GM21619 (cell line): ENCODE measurements around the gene TMED10.

Source experiments
- ATAC-seq: cut with Tn5 transposase; IDR thresholded peaks from one replicate; pipeline ENCODE4 v1.9.1; 2021; ENCODE audit not compliant: unreplicated experiment

The TMED10 gene

DNA sequence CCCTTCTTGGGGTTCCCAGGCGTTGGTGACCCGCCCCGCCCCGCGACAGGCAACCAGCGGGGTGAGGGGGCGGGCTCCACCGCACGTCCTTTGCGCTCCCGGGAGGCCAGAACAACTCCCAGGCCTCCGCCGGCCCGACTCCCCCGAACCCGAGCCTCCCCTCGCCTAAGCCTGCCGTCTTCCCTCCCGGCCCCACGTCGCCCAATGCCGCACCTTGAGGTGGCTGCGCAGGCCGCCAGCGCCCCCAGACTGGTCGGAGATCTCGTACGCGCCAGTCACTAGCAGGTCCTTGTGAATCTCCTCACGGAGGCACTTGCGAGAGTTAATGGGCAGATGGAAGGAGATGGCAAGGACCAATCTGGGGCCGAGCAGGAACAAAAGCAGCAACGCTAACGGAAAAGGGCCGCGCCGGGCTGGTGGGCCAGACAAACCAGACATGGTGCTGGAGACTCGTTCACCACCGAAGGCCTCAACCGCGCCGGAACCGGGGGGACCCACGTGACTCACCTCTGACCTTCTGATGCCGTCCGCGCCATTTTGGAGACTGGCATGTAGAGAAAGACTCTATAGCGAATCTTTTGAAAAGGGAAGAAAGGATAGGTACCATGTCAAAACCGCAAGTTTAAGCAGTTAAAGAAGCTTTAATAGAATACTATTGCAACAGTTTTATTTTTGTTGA lies at the start of gene TMED10:
TSS of gene TMED10 (minus strand) at position 471 of the 679 bp plus-strand sequence. CDS start at position 438, 33 bp downstream.
- ATAC-seq, result peak; percentile 61

GRCh38 chr14:75224561-75224960 lies 48.1 kb upstream of the TMED10 start:
- ATAC-seq, result no peak

DNA sequence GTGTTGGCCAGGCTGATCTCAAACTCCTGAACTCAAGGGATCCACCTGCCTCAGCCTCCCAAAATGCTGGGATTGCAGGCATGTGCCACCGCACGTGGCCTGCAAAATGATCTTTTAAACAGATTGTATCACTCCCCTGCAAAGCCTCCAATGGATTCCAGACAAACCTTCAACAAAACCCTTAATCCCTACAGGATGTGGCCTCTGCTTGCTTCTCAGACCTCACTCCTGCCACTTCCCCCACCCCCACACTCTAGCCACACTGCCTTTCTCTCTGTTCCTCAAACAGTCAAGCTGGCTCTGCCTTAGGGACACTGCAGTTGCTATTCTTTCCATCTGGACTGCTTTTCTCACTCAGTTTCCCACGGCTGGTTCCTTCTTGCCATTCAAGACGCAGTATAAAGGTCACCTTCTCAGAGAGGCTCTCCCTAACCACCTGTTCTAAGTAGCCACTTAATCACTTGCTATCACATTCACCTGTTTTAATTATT lies 47.3 kb upstream of the TMED10 start:
- ATAC-seq, result peak; percentile 49

- ATAC-seq, result peak; percentile 64
Observed at GRCh38 chr14:75222208-75222701, 45.8 kb upstream of the TMED10 start.

DNA sequence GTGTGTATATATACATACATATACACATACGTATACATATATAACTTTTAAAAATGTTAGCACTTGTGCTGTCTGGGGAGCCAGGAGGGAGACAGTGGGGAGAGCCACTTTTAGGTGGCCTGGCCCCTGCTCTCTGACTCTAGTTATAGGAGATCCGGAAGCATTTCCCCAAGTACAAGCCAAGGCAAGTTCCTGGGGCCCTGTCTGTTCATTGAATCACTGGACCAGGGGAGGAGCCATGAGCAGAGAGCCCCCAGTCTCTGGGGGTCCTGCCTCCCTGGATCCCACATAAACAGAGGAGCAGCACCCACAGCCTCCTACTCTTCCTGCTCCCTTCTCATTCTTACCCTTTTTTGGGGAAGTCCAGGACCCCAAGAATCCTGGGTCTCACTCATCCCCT lies 45.4 kb upstream of the TMED10 start:
- ATAC-seq, result peak; percentile 6

GRCh38 chr14:75220156-75220555 lies 43.7 kb upstream of the TMED10 start:
- no peak for ATAC-seq

DNA sequence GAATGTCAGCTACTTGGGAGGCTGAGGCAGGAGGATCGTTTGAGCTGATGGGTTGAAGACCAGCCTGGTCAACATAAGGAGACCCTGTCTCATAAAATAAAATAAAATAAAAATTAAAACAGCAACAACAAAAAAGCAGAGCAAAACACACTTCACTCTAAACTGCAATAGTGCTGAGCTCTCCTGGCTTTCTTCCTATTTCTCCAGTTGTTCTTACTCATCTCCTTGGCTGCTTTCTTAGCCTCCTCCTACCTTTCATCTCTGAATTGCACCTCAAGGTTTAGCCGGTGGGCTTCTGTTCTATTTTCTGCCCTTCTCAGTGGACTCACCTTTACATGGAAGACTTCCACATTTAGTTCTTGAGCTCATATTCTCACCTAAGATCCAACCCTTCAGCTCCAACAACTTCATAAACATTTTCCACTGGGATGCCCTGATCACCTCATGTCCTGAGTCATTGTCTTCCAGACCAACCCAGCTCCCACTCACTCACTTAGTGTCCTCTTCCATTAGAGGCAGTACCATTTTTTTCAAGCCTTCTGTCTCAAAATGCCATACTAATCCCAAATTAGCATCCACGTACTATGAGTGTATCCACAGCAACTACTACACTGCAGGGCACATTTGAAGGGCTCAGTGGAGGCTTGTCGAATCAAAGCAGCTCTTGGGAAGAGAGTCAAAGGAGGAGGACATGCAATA lies 41.2 kb upstream of the TMED10 start:
- ATAC-seq, result no peak

DNA sequence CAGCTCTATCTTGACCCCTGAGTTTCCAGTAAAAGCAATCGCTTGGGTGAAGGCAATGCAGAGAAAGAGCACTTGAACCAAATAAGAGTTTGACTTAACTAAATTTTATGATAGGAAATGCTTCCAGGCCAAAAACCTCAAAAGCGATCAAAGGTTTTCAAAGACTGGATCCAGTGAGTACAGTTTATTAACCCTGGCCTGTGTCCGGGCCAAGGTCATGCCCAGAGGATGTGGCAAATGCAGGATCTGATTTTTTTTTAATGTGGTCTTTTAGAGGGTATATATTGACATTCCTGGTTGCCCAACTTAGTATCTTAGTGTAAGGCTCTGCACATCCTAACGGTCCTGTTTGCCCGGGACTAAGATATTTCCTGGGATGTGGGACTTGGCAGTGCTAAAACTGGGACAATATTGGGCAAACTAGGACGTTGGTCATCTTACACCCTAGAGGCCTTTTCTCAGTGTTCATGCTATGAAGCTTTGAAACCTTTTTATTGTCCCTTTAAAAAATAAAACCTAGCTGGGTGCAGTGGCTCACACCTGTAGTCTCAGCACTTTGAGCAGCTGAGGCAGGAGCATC lies 40.1 kb upstream of the TMED10 start:
- no peak for ATAC-seq

- ATAC-seq, result no peak
Observed at GRCh38 chr14:75215520-75215919, 39.1 kb upstream of the TMED10 start.

DNA sequence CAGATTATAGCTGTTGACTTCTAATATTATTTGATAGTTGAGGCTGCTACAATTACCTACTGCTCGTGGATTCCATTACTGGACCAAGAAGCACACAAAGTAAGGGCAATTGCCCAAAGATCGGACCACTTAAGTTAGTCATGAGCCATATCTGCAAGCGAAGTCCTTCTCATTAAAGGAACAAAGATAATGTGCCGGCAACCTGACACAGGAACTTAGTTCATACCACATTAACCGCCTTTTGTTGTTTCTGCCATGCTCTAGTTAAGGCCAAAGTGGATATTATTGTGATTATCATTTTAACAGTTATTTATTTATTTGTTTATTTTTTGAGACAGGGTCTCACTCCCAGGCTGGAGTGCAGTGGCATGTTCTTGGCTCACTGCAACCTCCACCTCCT lies 38.1 kb upstream of the TMED10 start:
- no peak for ATAC-seq

DNA sequence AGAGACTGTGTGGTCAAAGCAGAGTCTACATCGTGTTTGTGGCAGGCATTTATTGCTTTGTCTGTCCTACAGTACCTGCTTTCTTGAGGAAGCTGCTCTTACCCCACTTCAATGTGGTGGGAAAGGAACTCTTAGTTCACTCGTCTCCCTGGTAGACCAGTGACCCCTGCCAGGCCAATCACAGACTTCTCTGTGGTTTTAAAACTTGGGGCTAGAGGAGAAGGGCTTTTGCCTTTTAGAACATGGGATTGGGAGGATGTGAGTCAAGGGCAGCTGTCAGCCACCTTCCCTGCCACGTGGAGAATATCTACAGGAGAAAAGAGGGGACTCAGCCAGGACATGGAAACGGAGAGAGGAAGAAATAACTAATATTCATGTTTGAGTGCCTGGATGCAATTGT lies 36.8 kb upstream of the TMED10 start:
- no peak for ATAC-seq

- no peak for ATAC-seq
Observed at GRCh38 chr14:75208843-75209242, 32.4 kb upstream of the TMED10 start.

DNA sequence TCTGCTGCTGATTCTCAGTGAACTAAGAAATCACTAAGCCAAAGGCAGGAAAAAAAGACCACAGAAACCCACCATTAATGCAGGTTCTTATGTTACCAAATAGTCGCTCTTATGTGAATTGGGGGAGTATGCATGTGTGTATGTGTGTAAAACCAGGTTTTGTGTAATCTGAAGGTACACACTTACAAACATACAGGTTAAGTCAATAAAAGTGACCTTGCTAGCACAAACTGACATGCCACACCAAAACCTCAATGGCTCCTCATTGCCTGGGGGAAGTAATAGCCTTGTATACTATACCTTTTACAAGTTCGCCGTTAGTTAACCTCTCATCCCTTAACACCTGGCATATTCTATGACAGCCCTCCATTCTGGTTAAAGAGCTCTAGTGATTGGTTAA lies 29.8 kb upstream of the TMED10 start:
- ATAC-seq, result no peak

- ATAC-seq, result no peak
Observed at GRCh38 chr14:75205591-75205990, 29.2 kb upstream of the TMED10 start.

DNA sequence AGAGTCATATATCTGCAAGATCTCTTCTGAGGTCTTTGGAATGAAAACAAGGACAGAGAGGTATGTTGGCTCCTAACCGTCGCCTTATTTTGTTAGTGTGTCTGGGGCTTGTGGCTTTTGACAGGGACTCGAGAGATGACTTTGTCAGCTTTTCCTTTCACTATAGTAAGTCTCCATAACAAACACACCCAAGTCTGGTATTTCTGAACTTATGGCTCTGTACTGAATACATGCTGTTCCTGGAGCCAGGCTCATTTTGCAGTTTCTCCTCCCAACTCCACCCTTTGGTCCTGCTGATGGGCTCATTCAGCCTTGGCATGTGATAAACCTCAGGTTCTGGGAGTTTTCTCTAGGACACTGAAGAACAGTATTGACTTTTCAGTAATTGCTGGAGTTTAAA lies 27.7 kb upstream of the TMED10 start:
- no peak for ATAC-seq

GRCh38 chr14:75202657-75203056 lies 26.2 kb upstream of the TMED10 start:
- ATAC-seq, result no peak

DNA sequence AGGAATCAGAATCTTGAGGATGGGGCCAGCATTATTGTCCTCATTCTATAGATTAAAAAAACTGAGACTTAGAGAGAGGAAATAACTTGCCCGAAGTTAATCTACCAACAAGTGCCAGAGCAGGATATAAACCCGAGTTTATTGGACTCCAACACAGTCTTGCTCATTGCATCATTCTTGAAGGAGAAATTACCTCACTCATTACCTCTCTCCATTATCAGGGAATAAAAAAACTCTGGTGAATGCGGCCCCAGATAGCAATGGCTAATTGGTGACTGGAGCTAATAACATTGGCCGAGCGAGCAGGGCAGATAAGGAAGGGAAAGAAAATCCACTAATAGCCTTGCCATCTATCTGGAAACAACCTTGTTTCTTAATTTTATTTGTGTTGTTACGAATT lies 24.7 kb upstream of the TMED10 start:
- no peak for ATAC-seq

- ATAC-seq, result no peak
Observed at GRCh38 chr14:75200451-75200850, 24.0 kb upstream of the TMED10 start.

DNA sequence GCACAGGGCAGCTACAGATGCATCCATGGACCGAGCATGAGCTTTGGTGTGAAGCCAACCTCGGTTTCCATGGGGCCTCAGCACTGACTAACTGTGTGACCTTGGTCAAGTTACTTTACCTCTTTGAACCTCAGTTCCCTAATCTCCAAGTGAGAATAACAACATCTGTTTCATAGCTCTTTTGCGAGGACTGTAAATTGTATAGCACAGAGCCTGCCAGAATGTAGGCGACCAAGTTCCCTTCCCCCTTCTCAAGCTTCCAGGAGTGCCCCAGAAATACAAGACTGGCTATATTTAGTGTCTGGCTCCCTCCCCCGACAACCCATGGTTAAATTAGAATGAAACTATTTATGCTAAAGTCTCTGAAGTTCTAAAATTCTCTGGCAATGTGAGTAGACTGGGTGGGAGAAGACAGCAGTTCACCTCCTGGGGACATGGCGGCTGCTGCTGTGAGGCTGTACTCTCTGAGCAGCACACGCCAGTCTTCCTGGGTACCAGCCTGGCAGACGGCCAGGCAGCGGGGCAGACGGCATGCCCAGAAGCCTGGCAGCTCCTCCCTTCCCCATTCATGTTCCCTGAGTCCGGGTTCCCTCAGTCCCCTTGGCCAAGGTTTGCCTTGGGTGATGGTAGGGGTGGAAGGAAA lies 22.0 kb upstream of the TMED10 start:
- ATAC-seq, result no peak

DNA sequence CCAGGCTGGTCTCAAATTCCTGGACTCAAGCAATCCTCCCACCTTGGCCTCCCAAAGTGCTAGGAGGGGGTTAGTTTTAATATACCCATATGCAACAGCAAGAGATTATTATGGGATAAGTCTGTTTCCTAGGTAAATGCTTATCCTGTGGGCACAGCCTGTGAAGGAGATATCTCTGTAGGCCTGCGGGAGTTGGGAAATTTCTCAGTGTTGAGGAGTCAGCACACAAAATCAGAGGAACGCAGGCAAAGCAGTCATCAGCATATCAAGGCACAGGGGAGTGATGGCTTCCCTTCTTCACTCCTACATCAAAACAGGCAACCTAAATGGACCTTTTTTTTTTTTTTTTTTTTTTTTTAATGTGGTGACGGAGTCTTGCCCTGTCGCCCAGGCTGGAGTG lies 20.9 kb upstream of the TMED10 start:
- no peak for ATAC-seq

- ATAC-seq, result no peak
Observed at GRCh38 chr14:75196468-75196867, 20.1 kb upstream of the TMED10 start.

GRCh38 chr14:75196064-75196463 lies 19.7 kb upstream of the TMED10 start:
- no peak for ATAC-seq
